ENCODE results near the gene CACNA2D3.

DNA sequence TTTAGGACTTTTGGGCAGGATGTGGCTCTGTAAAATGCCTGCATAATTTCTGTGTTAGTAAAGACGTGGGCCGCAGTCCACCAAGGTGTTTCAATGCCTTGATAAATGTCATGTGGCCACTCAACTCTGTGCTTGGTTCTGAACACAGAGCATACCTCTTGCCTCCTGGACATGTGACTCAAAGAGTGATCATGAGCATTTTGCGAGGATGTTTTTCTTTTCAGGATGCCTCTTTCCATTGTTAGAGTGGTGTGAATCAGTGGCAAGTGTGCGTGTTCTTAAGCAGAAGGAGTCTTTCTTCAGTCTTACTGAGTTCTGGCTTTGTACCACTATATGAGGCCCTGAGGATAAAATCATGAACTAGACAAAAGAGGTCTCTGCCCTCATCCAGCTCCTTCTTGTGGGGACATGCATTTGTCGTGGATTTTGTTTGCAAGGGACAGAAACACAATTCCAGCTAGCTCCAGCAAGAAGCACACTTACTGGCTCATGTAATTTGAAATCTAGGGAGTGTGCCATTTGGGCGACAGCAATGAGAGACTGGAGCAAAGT is 442.1 kb downstream of the CACNA2D3 start:
- TF ChIP-seq CTCF (IDR thresholded peaks at IDR 0.05) (no peak), ZFX (IDR thresholded peaks at IDR 0.05; ENCODE audit: borderline replicate concordance) (no peak)
